Amniotic stem cell (primary cell): Measurements from ENCODE around the gene FEN1.

Experiments used
- DNase-seq: peaks from one replicate; lab custom pipeline; 2025; lab: John Stamatoyannopoulos, UW

FEN1 gene

DNA sequence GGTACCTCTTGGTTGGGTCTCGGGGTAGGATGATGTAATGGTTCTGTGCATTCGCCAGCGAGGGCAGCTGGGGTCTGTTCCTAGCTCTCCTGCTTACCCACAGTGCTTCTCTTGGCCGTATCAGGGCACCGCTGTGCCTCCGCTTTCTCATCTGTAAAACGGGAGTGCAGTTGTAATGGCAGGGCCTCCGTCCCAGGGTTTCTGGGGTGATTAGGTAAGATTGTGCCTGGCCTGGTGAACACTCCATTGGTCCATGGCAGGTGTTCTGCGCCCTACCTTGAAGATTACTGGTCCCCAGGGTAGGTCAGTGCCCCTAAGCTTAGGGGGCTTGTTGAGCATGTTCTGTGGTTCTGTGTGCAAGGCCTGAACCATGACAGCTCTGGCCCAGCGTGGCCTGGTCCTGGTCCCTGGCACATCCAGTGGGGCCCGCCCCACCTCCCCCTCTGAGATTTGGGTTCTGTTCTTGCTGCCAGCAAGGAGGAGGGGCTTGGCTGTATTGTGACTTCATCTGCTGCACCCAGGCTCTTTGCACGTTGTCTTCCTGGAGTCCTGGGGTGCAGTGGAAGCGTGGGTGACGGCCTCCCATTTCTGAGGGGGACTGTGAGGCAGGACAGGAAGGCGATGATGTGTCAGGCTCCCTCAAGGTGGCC, 35.4 kb upstream of the FEN1 start:
- DNase-seq: no peak

DNA sequence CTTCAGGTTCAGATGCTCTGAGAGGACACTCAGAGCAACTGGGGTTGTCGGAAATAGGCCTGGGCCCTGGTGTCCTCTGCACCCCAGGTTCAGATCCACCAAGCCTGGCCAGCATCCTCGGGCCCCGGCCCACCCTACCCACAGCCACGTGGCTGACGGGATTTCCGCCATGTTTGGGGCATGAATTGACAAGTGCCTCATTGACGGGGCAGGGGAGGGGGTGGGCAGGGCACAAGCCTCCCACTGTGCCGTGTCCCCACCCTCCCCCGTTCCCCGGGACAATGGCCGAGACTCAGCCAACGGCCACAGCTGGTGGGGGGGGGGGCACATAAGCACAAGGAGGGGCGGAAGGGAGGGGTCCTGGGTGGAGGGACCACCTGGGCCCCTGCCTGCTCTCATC, 31.8 kb upstream of the FEN1 start:
- no peak for DNase-seq

DNA sequence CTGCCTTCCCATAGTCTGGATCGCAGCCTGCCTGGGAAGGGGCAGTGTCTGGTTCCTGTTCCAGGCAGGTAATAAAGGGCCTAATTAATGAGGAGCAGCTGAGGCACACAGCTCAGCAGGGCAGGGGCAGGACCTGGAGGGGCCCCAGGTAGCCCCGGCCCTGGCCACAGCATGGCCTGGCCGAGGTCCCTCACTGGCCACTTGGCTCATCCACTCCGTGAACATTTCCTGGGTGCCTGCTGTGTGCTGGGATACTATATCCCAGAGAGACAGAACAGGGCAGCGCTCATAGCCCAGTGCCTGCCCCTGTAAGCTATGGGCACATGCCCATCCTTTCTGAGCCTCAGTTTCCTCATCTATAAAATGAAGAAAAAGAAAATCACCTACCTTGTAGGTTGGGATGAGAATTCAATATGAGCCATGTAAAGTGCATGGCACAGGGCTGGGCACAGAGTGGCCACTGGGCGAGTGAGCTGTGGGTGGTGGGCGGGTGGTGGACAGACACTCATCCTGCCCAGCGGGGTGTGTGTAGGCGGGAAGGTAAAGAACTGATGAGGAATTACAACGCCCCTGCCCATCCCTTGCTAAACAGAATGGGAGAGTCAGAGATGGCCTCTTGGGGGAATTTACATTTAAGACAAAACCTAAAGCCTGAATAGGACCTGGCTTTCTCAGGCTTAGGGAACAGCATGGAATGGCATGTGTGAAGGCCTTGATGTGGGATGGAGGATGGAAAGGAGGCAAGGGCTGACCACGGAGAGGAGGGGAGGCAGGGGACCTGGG, 31.1 kb upstream of the FEN1 start:
- no peak for DNase-seq

DNA sequence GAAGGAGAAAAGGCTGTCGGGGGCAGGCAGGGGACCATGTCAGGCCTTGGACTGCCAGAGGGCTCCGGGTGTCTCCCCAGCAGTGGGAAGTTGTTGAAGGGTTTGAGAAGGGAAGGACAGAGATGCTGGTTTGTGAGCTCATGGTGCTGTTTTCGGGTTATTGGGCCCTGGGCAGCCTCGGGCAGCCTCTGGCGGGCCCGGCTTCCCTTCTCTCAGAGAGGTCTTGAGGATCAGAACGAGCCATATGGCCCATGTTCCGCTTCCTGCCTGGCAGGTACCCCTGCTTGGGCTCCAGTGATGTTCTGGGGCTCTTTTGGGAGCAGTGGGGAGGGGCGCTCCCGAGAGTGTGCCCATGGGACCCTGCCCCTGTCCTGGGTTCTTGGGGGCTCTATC, 30.5 kb upstream of the FEN1 start:
- no peak for DNase-seq

DNA sequence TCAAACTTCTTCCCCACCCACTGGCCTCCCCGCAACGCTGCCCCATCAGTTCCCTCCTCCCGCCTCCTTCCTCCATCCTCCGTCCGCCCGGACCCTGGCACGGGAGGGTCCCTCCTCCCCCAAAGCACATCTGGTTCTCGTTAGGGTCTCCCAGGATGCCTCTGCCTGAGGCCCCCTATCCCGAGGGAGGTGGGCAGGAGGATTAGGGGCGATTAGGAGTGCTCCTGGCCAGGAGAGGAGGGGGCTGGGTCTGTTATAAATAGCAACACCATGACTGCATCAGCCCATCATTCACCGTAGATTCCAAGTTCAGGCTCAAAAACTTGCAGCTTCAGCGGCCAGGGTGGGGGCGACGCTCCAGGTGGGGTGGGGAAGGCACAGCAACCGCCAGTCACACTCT, 29.9 kb upstream of the FEN1 start:
- DNase-seq: no peak

DNA sequence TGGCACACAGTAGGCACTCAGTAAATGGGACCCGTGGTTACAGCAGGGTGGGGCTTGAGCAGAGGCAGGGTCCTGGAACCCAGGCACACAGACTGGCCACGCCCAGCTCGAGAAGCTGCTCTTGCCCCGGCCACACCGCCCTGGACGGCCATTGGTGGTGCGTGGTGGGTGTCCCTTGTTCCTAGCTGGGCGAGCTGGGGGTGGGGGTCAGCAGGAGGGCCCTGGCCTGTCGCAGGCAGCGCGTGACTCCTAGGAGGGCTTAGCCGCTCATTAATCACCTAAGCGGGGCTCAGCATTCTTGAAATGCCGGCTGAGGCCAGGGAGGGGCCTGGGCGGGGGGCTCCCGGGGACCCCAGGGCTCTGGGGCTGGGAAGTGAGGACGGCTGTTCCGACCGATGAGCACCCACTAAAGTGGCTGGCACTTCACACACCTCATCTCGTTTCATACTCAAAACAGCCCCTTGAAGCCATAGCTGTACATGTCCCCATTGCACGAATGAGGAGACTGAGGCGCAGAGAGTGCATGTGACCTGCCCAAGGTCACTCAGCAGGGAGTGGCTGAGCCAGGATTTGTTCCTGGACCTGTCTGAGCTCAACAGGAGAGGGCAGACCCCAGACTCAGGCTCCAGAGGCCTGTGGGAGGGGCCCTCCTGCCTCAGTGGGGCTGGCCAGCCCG, 28.6 kb upstream of the FEN1 start:
- no peak for DNase-seq

DNA sequence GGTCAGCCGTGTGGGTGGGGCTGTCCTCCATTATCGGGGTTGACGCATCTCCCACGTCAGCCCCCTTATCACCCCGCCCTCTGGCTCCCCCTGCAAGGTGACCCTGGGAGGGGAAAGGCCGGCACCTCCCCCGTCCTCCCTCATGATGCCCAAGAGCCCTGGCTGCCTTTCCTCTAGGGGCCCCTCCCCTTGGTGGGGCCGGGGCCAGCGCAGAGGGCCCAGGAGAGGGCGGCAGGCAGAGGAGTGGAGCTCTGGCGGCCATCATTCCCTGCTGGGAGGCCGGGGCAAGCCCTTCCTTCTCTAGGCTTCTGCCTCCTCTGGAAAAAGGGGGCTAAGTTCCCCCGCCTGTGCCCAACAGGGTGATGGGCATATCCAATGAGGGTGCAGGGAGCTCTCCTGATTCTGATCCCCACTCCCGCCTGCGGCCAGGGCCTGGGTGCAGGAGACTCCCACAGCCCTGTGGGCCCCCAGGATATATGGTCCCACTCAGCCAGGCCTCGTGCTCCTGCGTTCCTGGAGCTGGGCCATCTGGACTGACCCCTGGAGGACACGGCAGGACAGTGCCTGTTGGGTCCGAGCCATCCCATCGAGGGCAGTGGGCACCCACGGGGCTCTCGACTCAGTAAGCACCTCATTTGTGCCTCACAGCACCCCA, 28.0 kb upstream of the FEN1 start:
- DNase-seq: no peak

DNA sequence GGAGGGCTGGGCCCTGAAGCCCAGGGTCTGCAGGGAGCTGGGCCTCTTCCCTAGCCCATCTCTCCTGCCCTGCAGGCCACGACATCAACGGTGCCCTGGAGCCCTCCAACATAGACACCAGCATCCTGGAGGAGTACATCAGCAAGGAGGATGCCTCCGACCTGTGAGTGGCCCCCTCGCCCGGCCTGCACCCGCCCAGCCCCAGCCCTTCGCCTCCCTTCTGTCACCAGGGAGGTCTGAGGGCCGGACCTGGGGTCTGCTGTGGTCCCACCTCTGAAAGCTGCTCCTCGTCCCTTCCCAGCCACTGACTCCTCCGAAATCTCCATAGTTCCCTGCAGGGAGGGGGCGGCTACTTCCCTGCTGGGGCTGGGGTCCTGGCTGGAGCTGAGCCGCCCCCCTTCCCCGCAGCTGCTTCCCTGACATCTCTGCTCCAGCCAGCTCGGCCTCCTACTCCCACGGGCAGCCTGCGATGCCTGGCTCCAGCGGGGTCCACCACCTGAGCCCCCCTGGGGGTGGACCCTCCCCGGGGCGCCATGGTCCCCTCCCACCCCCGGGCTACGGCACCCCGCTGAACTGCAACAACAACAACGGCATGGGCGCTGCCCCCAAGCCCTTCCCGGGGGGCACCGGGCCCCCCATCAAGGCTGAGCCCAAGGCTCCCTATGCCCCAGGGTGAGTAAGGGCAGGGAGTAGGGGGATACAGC, 27.0 kb upstream of the FEN1 start:
- no peak for DNase-seq

DNA sequence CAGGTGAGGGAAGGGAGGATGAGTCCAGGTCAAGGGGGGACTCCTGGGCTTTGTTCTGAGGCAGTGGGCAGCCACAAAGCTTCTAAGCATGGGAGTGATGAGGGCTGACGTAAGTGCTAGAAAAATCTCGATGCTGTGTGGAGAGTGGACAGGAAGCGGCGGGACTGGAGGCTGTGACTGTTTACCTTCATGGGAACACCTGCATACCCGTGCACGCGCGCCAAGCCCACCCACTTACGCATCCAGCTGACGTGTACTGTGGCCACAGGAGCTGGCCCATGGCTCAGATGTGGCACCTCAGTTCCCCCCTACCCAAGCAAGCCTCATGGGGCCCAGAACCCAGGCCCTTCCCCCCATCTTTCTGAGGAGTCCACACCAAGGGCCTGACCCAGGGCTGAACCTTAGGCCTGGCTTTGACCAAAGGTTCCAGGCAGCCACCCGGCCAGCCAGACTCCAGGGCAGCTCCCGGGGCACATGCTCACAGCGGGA, 26.3 kb upstream of the FEN1 start:
- no peak for DNase-seq

DNA sequence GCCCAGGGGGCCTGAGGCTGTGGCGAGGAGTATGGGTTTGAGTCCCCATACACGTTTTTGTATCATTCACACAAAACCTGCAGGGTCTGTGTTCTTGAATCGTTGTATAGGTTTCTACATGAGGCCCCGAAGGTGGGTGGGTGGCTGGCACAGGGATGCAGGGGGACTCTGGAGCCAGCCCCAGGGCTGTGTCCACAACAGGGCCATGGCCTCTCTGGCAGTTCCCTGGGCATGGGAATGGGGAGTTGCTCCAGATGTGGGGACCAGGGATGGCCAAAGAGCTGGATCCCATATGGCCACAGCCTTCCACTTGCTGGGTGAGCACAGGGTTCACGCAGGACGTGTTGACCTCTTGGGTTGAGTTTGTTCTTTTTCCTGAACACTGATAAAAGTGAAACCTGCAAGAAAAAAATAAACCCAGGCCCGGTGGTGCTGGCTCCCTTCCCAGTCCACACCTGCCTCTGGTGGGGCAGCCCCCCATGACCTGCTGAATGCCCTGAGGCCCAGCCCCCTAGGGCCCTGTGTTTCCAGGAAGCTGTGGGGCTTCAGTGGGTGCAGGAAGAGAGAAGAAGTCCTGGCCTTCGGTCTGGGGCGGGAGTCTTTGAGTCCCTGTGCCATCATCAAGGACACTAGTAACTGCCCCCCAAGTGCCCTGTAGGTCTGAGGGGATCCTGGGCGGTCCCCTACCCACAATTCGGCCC, 24.2 kb upstream of the FEN1 start:
- DNase-seq: no peak

DNA sequence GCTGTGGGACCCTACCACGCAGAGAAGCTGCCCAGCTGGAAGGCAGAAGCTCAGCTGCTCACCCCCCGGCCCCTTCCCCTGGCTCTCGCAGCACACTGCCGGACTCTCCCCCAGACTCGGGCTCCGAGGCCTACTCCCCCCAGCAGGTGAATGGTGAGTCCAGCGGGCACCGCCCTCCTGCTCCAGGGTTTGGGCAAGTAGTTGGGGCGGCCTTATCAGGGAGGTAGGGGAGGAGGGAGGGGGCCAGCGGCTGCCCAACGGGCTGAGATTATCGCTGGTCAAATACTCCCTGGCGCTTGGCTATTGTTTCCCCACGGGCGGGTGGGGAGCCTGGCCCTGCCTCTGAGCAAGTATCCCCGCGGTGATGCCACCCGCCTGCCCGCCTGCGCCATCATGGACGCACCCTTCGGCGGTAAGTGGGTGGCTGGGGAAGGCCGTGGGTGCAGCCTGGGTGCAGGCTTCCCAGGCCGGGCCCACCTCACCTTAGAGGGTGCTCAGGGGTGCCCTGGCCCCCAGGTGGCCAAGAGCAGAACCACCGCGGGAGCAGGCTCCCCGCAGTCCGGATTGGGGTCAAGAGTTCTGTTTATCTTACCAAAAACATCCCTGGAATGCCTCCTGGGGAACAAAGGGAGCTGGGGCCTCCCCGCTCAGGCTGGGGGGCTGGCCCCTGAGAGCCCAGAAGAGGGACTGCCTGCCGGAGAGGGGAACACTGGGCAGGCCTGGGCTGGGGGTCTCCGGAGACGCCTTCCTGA, 23.4 kb upstream of the FEN1 start:
- DNase-seq: no peak

DNA sequence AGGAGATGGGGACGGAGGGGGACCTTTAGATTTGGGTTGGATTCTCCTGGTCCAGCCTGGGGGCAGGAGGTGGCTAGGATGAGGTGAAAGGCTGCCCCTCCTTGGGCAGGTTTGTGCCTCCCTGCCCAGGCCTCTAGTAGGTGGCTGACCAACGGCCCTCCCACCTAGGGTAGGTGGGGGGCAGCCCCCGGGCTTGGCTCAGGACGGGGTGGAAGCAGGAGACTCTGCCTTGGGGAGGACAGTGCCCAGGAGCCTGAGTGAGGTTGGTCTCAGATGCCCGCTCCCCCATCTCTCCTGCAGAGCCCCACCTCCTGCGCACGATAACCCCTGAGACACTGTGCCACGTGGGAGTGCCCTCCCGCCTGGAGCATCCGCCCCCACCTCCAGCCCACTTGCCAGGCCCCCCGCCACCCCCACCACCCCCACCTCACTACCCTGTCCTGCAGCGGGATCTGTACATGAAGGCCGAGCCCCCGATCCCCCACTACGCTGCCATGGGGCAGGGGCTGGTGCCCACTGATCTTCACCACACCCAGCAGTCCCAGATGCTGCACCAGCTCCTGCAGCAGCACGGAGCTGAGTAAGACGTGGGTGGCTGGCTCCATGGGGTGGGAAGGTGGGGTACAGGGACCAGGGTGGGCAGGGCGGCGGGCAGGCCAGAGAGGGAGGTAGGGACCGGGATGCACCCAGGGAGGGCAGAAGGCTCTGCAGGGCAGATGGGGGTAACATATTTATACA, 22.6 kb upstream of the FEN1 start:
- no peak for DNase-seq

DNA sequence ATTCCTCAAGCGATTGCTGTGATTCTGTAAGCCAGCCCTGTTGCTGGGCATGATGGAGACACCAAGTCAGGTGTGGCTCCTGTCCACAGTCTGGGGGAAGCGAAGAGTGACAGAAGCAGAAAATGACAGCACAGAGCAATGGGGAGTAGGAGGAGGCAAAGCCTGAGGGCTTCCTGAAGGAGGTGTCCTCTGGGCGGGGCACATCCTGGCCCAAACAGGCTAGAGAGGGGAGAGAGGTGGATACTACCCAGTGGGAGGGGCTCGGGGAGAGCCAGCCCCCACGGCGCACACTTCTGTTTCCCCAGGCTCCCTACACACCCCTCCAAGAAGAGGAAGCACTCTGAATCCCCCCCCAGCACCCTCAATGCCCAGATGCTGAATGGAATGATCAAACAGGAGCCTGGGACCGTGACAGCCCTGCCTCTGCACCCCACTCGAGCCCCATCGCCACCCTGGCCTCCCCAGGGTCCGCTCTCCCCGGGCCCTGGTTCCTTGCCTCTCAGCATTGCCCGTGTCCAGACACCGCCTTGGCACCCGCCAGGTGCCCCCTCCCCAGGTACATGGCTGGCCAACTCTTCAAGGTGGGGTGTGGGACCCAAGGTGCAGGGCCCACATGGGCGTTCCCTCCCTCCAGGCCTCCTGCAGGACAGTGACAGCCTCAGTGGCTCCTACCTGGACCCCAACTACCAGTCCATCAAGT, 21.4 kb upstream of the FEN1 start:
- no peak for DNase-seq

DNA sequence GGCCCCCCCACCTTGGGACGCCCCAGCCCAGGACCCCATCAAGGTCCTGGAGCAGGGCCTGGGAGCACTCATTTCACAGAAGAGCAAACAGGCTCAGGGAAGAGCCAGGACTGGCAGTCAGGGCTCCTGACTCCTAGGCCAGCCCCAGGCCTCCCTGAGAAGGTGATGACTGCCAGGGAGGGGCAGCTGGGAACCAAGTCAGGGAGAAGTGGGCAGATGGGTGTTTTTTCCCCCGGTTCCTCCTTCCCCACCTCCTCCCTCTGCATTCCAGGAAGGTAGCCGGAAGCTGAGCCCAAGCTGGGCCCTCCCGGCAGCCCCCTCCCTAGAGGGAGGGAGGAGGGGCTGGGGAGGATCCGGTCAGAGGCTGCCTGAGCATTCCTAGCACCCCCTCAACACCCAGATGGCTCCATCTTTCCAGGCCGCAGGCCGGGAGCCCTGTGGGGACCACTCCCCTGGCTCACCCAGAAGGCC, 20.7 kb upstream of the FEN1 start:
- DNase-seq: no peak

DNA sequence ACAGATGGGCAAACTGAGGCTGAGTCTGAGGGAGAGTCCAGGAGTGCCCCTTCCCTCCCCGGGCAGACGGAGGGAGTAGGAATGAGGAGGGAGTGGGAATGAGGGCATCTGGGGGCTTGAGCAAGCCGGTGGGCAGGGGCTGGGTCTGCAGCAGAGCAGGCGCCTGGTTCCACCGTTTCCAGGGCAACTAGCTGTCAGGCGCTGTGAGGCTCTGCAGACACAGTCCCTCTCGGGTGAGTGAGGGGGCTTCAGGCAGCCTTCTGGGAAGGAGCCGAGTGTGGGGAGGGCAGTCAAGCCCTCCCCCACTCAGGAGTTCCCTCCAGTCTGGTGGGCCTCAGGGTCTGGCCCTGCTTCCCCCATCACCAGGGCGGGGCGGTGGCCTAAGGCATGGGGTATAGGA, 19.4 kb upstream of the FEN1 start:
- no peak for DNase-seq

DNA sequence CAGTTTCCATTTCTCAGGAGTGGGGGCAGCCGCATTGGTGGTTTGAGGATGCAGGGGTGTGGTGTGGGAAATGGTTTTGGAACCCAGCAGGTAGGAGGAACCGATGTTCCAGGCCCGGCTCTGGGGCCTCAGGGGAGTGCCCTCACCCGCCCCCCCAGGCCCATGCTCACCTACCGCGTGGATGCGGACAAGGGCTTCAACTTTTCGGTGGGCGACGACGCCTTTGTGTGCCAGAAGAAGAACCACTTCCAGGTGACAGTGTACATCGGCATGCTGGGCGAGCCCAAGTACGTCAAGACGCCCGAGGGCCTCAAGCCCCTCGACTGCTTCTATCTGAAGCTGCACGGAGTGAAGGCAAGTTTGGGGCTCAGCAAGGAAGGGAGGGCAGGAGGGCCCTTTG, 18.9 kb upstream of the FEN1 start:
- DNase-seq: no peak

DNA sequence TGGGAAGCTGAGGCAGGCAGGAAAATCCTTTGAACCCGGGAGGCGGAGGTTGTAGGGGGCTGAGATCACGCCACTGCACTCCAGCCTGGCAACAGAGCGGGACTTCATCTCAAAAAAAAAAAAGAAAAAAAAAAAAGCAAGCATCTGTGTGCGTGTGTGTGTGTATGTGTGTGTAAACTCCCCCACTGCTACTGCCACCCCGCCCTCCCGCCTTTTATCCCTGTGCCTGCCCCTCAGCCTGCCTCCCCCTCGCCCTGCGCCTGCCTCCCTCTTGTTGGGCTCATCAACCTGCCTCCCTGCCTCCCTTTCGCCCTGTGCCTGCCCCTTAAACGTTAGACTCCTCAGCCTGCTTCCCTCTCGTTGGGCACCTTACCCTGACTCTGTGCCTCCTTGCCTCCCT, 18.3 kb upstream of the FEN1 start:
- no peak for DNase-seq

DNA sequence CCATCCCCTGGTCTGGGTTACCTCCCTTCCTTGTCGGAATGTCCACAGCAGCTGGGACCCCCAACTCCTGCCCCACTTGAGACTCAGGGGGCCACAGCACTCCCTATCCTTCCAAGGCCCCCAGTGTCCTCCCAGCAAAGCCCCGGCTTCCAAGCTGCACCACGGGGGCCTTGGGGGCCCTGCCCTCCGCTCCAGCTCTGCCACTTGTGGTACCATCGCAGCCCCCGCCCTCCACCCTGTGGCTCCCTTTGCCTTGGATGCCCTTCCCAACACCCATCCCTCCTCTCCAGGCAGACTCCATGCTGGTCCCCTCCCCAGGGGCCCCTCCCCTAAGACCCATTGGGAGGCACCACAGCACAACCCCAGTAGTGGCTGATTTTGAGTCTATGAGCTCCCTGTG, 17.6 kb upstream of the FEN1 start:
- no peak for DNase-seq
